Measurements from ENCODE around the gene MUC21.

GRCh38 chr6:30963641-30964040 lies 19.9 kb upstream of the MUC21 start:
- no peak for TF ChIP-seq EZH2 (IDR thresholded peaks at IDR 0.05; ENCODE audit: borderline replicate concordance, low read depth, low read length, poor library complexity, severe bottlenecking)
- no peak for TF ChIP-seq CTCF (conservative IDR thresholded peaks at IDR 0.05; ENCODE audit: low read depth, low read length)

Data from A673 (cell line).